Transverse colon (tissue), 4 donors: Measurements from ENCODE around the gene ETV4. TPM values are rescaled to one million over a fixed set of nuclear protein-coding genes. Genes with fewer than 3 reads are reported as not detected.

Experiments used
- DNase-seq: peaks from one replicate; pipeline ENCODE4 v3.0.0-alpha.2; 2019
- H3K27ac ChIP-seq, 4 donors: fragments of 200-600 bp; sonication (generic); 2 replicates each; pipeline ENCODE4 v1.5.1; 2016 to 2018; ENCODE audit warnings: inconsistent platforms in 4 of 4
- H3K27me3 ChIP-seq: fragments of 200-600 bp; sonication (generic); 2 replicates; pipeline ENCODE4 v1.5.1; 2017; ENCODE audit warnings: inconsistent platforms
- H3K36me3 ChIP-seq, 4 donors: fragments of 200-600 bp; sonication (generic); 2 replicates each; pipeline ENCODE4 v1.5.1; 2017 to 2019; ENCODE audit warnings: inconsistent platforms in 4 of 4
- H3K4me1 ChIP-seq, 4 donors: fragments of 200-600 bp; sonication (generic); 2 replicates each; pipeline ENCODE4 v1.5.1; 2017 to 2020; ENCODE audit warnings: inconsistent platforms in 4 of 4
- H3K4me3 ChIP-seq, 4 donors: fragments of 200-600 bp; sonication (generic); 1 replicate in 1 of 4; 2 replicates in 3 of 4; pipeline versions ENCODE4 v1.5.1 to v1.6.1; 2017 to 2019; ENCODE audit warnings: inconsistent platforms in 4 of 4
- H3K9me3 ChIP-seq, 2 donors: fragments of 200-600 bp; sonication (generic); 2 replicates each; pipeline ENCODE4 v1.5.1; 2017 to 2019; ENCODE audit warnings: inconsistent platforms in 2 of 2
- CTCF ChIP-seq, 5 experiments: fragments of 200-600 bp in 3 of 5; fragments of 450-650 bp in 2 of 5; sonication (generic) in 3 of 5; IDR thresholded peaks; 1 replicate in 2 of 5; 2 replicates in 3 of 5; pipeline ENCODE4 v1.5.1; 2016 to 2017; ENCODE audit warnings: antibody characterized with exemption in 5 of 5, inconsistent platforms in 3 of 5, mild to moderate bottlenecking in 2 of 5, moderate library complexity in 1 of 5
- EP300 ChIP-seq: sonication (generic); formaldehyde crosslinking; IDR thresholded peaks from one replicate; pipeline ENCODE4 v1.6.1; 2017; ENCODE audit warnings: antibody characterized with exemption, low read depth
- POLR2A ChIP-seq: fragments of 450-650 bp; IDR thresholded peaks from one replicate; pipeline ENCODE4 v1.6.1; 2016; ENCODE audit warnings: antibody characterized with exemption, mild to moderate bottlenecking, moderate library complexity
- POLR2AphosphoS5 ChIP-seq, 3 donors: sonication (generic); formaldehyde crosslinking; IDR thresholded peaks; one replicate each; pipeline ENCODE4 v1.6.1; 2016; ENCODE audit warnings: antibody characterized with exemption in 3 of 3
- WGBS, 2 donors: methylation state at CpG; one replicate each; pipeline ENCODE4 v1.1.5; 2018; ENCODE audit warnings: low coverage in 1 of 2; 5-methylcytosine and 5-hydroxymethylcytosine counted together
- in situ Hi-C, 4 donors: fragments of 200-750 bp; cut with MboI; loops; one replicate each; pipeline versions ENCODE4 v1.15.0 to v1.15.1; 2017; ENCODE audit warnings: low sequenced_read_pairs in 3 of 4, low pct_ligation_motif_present in 1 of 4, low pct_unique_long_range_greater_than_20kb in 1 of 4
- intact Hi-C: fragments of 100-400 bp; cut with DNase I; formaldehyde crosslinking; loops from one replicate; pipeline ENCODE4 v1.15.1; 2023; ENCODE audit warnings: low total_unique reads
- total RNA-seq, 4 donors: library from RNA; depleted of rRNA; stranded (reverse); fragments of >200 nt; gene quantifications; one replicate each; pipeline ENCODE4 v1.1.0, GENCODE V29; 2016

Gene ETV4
- total RNA-seq, 4 donors from 2014 or later, result 0.41 to 1.3 TPM; not detected in 2

DNA sequence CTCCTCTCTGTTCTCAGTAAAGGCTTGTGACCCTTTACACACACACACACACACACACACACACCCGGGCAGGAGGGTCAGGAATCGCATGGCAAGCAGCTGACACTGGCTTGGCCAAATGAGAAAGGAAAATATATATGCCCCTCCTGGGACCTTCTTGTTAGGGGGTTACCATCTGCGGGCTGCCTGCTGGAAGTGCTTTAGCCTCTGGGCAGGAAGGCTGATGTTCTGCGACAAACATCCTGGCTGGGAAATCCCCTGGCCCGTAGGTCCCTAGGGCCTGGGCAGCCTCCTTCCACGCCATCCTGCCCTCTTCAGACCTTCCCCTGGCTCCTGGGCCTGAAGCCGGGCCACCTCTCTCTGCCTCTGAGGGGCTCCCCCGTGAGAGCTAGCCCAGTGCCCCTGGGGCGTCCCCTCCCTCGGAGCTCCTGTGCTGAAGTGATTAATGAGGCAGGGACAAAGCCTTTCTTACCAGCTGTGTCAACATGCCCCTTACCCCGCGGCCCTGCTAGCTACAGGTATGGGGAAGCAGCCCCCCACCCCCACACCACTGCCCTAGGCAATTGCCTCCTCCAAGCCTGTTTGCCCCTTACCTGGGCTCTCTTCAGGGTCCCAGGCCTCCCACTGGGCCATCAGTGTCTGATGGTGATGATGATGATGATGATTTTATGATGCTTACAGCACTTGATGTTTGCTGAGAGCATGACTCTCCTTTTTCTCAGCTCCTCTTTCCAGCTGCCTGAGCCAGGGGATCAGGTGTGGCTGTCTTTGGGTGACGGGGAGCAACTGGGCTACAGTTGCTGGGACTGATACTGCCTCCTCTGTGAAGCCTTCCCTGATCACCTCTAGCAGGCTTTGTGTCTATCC lies 32.8 kb upstream of the ETV4 start:
- TF ChIP-seq POLR2AphosphoS5 (IDR thresholded peaks at IDR 0.05), result no peak
- no peak for TF ChIP-seq POLR2A
- no peak for TF ChIP-seq EP300
- TF ChIP-seq CTCF (IDR thresholded peaks at IDR 0.05), result no peak
- no peak overlapping the region for H3K4me3 ChIP-seq
- 27 to 80% methylated on average over 1 to 13 of the region's 13 CpGs for WGBS, 2 donors
- H3K9me3 ChIP-seq, result no peaks in the 10 kb centered on the region
- H3K27me3 ChIP-seq, result no peaks in the 10 kb centered on the region
- peaks cover 4 to 32% (median 19%) of the 10 kb centered on the region in 4 donors for H3K4me1 ChIP-seq
- intact Hi-C loops, result loop anchor here (10.0 kb wide), 1 partner anchor 176 kb away; the partner anchor contains the start of gene SOST
- in situ Hi-C loops, result loop anchor here in 2 of 4 donors (5.0 to 10.0 kb wide), 2 partner anchors 93 to 186 kb away; no protein-coding TSS in a partner anchor
- DNase-seq, result no peak
- H3K36me3 ChIP-seq, result no peaks in the 10 kb centered on the region
- no peak overlapping the region for H3K27ac ChIP-seq

DNA sequence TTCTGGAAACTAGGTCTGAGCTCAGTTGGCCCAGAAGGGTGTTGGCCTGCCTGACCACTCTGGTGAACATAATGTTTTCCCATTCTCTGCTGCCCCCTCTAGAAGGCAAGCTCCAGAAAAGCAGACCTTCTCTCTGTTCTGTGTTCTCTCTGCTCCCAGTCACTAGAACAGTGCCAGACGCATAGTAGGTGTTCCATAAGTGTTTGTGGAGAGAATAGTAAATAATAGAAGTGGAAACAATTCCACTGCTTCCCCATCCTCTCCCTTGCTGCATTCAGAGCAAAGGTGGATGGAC lies 32.2 kb upstream of the ETV4 start:
- Histone ChIP-seq H3K4me3 (no peak overlapping the region), H3K36me3 (no peaks in the 10 kb centered on the region), H3K27me3 (no peaks in the 10 kb centered on the region), H3K27ac (no peak overlapping the region), H3K9me3 (no peaks in the 10 kb centered on the region), H3K4me1 (peaks cover 4 to 38% (median 23%) of the 10 kb centered on the region in 4 donors)
- no peak for DNase-seq
- TF ChIP-seq CTCF (IDR thresholded peaks at IDR 0.05), result no peak
- no peak for TF ChIP-seq POLR2A
- in situ Hi-C loops, result loop anchor here in 2 of 4 donors (5.0 to 10.0 kb wide), 2 partner anchors 94 to 186 kb away; no protein-coding TSS in a partner anchor
- intact Hi-C loops, result loop anchor here (10.0 kb wide), 1 partner anchor 176 kb away; the partner anchor contains the start of gene SOST
- WGBS, 2 donors, result 79% methylated on average over 1 of the region's 1 CpG; no CpG with 5 or more reads in 1 of the 2 donors

GRCh38 chr17:43577664-43578403 lies 31.7 kb upstream of the ETV4 start:
- Histone ChIP-seq H3K9me3 (no peaks in the 10 kb centered on the region), H3K4me1 (peaks cover 4 to 41% (median 23%) of the 10 kb centered on the region in 4 donors), H3K27me3 (no peaks in the 10 kb centered on the region), H3K36me3 (no peaks in the 10 kb centered on the region), H3K27ac (no peak overlapping the region), H3K4me3 (no peak overlapping the region)
- in situ Hi-C loops, result loop anchor here in 2 of 4 donors (5.0 to 10.0 kb wide), 2 partner anchors 94 to 187 kb away; no protein-coding TSS in a partner anchor
- 82 to 94% methylated on average over 12 to 14 of the region's 14 CpGs for WGBS, 2 donors
- no peak for TF ChIP-seq POLR2A
- no peak for TF ChIP-seq CTCF (IDR thresholded peaks at IDR 0.05)
- TF ChIP-seq POLR2AphosphoS5 (IDR thresholded peaks at IDR 0.05), result no peak
- TF ChIP-seq EP300, result no peak
- no peak for DNase-seq
- intact Hi-C loops, result loop anchor here (10.0 kb wide), 1 partner anchor 177 kb away; the partner anchor contains the start of gene SOST
